GM12891 (cell line): ENCODE measurements around the gene KCNIP4.

Experiments
- DNase-seq: peaks from one replicate; pipeline ENCODE4 v3.0.0; 2011; ENCODE audit warnings: low spot score; ENCODE audit not compliant: insufficient read length
- FAIRE-seq: peaks from 2 replicates; lab custom pipeline; 2011; peaks lifted over from hg19 to GRCh38; lab: Jason Lieb, UNC
- PAX5 ChIP-seq: IDR thresholded peaks from 2 replicates; pipeline ENCODE4 v1.6.1; 2011; ENCODE audit warnings: low read length, moderate library complexity, mild to moderate bottlenecking; ENCODE audit not compliant: insufficient read depth, severe bottlenecking
- POLR2A ChIP-seq: IDR thresholded peaks from 2 replicates; pipeline ENCODE4 v1.6.1; 2011; ENCODE audit warnings: low read depth, low read length, control low read depth
- POLR2AphosphoS5 ChIP-seq: IDR thresholded peaks from 2 replicates; pipeline ENCODE4 v1.6.1; 2011; ENCODE audit warnings: low read depth, low read length, control low read depth
- POU2F2 ChIP-seq: IDR thresholded peaks from 2 replicates; pipeline ENCODE4 v1.6.1; 2011; ENCODE audit warnings: low read depth, mild to moderate bottlenecking, control low read depth, low read length, moderate library complexity
- SPI1 ChIP-seq: IDR thresholded peaks from 2 replicates; pipeline ENCODE4 v1.6.1; 2011; ENCODE audit warnings: low read depth, low read length, control low read depth
- TAF1 ChIP-seq: IDR thresholded peaks from 2 replicates; pipeline ENCODE4 v1.6.1; 2011; ENCODE audit warnings: low read depth, low read length, control low read depth

Gene KCNIP4

GRCh38 chr4:21709031-21709430, 239.5 kb downstream of the KCNIP4 start:
- TF ChIP-seq TAF1 (no peak), POLR2AphosphoS5 (no peak), PAX5 (no peak), POU2F2 (no peak), SPI1 (no peak), POLR2A (no peak)
- DNase-seq = no peak
- no peak for FAIRE-seq

- TF ChIP-seq PAX5 (no peak), SPI1 (no peak)
- FAIRE-seq (no peak), DNase-seq (no peak)
These were observed 249.1 kb downstream of the KCNIP4 start for GRCh38 chr4:21699446-21699845.

- DNase-seq (no peak), FAIRE-seq (no peak)
These were observed 251.0 kb downstream of the KCNIP4 start for GRCh38 chr4:21697583-21697982.

DNA sequence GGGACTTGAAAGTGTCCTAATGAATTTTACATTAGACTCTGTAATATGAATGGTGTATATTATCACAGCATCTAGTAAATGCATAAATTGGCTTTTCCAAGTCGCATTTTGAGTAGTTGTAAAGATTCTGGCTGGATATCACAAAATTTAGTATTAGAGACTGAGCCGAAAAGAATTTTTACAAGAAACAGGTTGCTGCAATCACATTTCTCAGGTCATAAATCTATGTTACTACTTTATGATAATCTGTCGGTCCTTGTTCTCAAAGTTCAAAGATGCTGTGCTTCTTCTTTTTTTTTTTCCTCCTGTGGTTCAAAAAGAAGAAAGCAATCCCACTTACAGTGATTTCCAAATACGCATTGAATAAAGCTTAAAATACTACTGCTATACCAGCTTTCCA, 253.4 kb downstream of the KCNIP4 start:
- FAIRE-seq = no peak
- DNase-seq = no peak
- TF ChIP-seq POLR2AphosphoS5 (no peak), POU2F2 (no peak), POLR2A (no peak), TAF1 (no peak), PAX5 (no peak), SPI1 (no peak)

More at GRCh38 chr4:21697583-21697982, 251.0 kb downstream of the KCNIP4 start:
- no peak for TF ChIP-seq TAF1
- no peak for TF ChIP-seq POLR2AphosphoS5
- TF ChIP-seq POU2F2 = no peak
- TF ChIP-seq PAX5 = no peak
- TF ChIP-seq POLR2A = no peak
- no peak for TF ChIP-seq SPI1

GRCh38 chr4:21692241-21692640, 256.3 kb downstream of the KCNIP4 start:
- DNase-seq (no peak), FAIRE-seq (no peak)
- TF ChIP-seq SPI1 = no peak
- no peak for TF ChIP-seq PAX5
- no peak for TF ChIP-seq POLR2A

DNA sequence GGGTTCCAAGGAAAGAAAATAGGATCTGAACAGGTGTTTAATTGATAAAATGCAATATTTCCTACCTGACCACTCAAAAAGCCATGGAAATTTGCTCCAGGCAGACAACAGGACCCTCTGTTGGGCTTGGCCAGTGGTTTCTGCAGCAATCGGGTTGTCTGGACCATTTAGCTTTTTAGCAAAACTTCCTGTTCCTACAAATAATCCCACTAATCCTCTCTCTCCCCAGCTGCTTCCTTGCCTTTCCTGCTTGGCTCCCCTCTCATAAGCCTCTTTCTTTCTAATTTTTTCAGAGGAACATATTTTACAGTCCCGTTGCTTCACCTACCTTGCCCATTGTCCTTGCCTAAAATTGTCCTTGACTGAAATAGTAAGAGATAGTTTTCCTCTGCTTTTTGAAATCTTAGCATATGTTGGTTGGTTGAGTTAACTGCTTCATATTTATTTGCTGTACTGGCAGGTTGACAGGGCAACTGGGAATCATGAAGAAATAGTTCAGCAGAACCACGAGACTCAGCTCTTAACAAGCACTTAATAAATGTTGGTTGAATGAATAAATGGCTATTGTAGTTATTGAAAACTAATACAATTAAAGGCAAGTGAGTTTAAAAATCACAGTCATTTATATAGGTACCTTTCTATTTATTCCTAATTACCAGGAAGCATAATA, 259.8 kb downstream of the KCNIP4 start:
- DNase-seq (no peak), FAIRE-seq (no peak)
- TF ChIP-seq POLR2A (no peak), POU2F2 (no peak), TAF1 (no peak), SPI1 (no peak), POLR2AphosphoS5 (no peak), PAX5 (no peak)

GRCh38 chr4:21685911-21686310, 262.7 kb downstream of the KCNIP4 start:
- no peak for TF ChIP-seq SPI1
- TF ChIP-seq POU2F2 = no peak
- TF ChIP-seq POLR2AphosphoS5 = no peak
- no peak for TF ChIP-seq TAF1
- no peak for TF ChIP-seq POLR2A
- TF ChIP-seq PAX5 = no peak
- no peak for DNase-seq
- no peak for FAIRE-seq

DNA sequence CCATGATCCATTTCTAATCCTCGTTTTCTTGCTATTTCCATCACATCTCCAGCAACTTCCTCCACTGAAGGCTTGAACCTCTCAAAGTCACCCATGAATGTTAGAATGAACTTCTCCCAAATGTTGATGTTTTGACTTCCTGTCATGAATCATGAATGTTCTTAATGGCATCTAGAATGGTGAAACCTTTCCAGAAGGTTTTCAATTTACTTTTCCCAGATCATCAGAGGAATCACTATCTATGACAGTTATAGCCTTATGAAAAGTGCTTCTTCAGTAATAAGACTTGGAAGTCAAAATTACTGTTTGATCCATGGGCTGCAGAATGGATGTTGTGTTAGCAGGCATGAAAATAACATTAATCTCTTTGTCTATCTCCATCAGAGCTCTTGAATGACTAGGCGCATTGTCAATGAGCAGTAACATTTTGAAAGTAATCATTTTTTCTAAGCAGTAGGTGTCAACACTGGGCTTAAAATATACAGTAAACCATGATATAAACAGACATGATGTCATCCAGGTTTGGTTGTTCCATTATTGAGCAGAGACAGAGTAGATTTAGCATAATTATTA, 268.2 kb downstream of the KCNIP4 start:
- DNase-seq (no peak), FAIRE-seq (no peak)
- TF ChIP-seq SPI1 = no peak

- DNase-seq (no peak), FAIRE-seq (no peak)
- TF ChIP-seq POLR2A (no peak), PAX5 (no peak)
These were observed 269.9 kb downstream of the KCNIP4 start for GRCh38 chr4:21678711-21679110.

DNA sequence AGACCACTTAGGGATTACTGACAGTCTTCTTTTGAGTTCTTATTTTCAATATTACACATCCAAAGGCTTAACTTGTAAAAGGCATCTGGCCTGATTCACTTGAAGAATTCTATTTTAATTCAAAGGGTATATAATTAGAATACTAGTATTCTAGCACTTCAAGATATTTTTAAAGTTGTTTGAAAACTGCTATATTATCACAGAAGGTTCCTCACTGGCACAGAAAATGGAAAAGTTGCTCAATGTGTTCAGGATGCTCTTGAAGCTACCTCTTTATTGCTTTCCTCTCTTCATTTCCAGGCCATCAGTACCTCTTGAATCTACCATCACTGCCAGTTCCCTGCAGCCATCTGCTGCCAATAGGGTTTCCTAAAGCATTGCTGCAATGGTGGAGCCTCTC, 271.4 kb downstream of the KCNIP4 start:
- FAIRE-seq (no peak), DNase-seq (no peak)
- no peak for TF ChIP-seq SPI1
- TF ChIP-seq TAF1 = no peak
- no peak for TF ChIP-seq POLR2A
- TF ChIP-seq PAX5 = no peak
- TF ChIP-seq POU2F2 = no peak
- no peak for TF ChIP-seq POLR2AphosphoS5

- no peak for TF ChIP-seq PAX5
- FAIRE-seq (no peak), DNase-seq (no peak)
These were observed 284.2 kb downstream of the KCNIP4 start for GRCh38 chr4:21664355-21664754.
